GM12891 (cell line): ENCODE measurements around the gene ZNF543.

Experiments used
- POLR2AphosphoS5 ChIP-seq: IDR thresholded peaks from 2 replicates; pipeline ENCODE4 v1.6.1; 2011; ENCODE audit warnings: low read depth, low read length, control low read depth
- TAF1 ChIP-seq: IDR thresholded peaks from 2 replicates; pipeline ENCODE4 v1.6.1; 2011; ENCODE audit warnings: low read depth, low read length, control low read depth

GRCh38 chr19:57366776-57367175 is 46.5 kb downstream of the ZNF543 start:
- no peak for TF ChIP-seq TAF1
- no peak for TF ChIP-seq POLR2AphosphoS5
